Stimulated activated naive CD4-positive, alpha-beta T cell treated with Interleukin-2 at 50 U/mL for 16 hours (primary cell): ENCODE results near the gene DCUN1D2.
"Not testable (repeated sequence)": the region's sequence is repeated elsewhere in the genome, so short reads cannot be mapped to it uniquely, and the experiment has no call there.

Experiments used
- DNase-seq: peaks from one replicate; lab custom pipeline; 2025; lab: John Stamatoyannopoulos, UW

DCUN1D2 gene

DNA sequence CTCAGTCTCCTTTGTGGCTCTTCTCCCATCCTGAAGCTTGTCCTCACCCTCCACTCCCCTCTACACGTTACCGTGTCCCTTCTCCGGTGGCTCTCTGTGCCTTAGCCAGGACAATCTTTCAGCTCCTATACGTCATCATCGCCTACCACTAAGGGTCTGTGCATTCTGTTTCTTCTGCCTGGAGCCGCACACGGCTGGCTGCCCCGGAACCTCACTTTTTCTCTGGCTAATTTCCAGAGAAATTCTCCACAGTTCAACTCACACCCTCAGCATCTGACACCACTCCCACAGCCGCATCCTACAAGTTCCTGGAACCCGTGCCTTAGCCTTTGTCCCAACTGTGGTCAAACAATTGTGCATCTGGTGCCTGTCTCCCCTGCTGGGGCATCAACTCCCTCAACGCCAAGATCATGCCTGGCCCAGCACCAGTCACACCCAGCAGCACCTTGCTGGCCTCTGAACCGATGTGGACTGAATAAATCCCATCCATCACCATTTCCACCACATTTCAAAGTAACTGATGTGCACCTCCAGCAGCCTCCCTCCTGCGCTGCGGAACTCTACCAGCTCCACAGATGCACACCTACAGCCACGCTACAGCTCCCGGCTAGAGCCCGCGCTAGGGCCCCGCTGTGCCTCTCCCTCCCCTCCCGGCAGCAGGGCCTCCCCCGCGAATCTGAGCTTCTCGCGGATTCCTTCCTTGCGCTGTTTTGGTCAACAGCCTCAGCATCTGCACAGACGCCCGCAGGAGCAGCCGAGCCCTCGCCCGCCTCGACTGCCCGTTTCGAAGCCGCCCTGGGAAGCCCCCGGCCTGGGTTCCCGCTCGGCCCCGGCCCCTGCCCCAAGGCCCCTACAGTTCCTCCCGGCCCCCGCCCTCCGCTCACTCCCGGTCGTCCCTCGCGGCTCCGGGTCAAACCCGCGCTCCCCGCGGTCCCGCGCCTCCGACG lies 689 bp downstream of the DCUN1D2 start:
- peak; percentile 26 for DNase-seq

DNA sequence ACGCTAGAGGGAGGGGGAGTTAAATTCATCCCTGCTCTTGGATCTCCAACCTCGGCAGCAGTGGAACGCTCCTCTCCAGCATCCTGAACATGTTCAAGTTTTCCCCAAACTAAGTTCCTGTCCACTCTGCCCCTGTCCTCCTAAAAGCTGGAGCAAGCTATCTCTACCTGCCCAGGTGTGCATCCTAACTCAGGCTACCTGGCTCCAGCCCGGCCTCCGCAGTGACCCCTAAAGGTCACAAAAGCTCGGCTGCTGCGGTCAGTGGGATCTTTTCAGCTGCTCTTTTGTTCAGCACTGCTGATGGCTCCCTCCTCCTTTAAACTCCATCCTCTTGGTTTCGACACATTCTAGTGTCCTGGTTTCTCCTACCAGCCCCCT lies 1.4 kb downstream of the DCUN1D2 start:
- DNase-seq = no peak

DNA sequence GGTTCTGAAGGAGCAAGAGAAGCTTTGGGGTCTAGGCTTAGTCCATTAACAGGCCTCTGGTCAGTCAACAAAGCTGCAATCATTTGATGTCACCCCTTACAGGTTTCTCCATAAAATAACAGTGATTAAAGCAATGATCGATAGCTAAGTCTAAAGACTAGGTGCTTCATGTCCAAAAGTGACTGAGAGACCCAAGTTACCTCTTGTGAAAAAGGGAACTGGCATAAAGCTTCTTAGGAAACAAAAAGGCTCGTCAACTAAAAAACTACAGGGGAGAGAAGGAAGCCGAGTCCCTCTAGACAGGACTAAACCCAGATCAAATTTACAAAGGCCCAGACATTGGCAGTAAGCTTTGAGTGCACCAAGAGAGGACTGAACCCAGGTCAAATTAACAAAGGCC lies 2.2 kb downstream of the DCUN1D2 start:
- DNase-seq = no peak

DNA sequence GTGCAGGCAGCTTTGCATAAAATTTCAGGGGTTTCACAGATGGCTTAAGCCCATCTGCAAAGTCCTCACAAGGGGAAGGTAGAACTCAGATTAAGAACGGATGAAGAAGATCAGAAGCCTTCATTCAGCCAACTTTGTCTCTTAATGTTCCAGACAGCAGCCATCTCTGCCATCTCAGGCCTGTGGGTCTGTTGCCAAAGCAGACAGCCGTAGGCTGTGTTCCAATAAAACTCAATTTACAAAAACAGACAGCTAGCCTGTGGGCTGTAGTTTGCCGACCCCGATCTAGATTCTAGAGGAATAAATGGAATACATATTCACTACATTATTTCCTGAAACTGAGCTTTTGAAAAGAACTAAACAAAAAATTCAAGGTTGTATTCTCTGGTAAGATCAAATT lies 3.8 kb downstream of the DCUN1D2 start:
- no peak for DNase-seq

DNA sequence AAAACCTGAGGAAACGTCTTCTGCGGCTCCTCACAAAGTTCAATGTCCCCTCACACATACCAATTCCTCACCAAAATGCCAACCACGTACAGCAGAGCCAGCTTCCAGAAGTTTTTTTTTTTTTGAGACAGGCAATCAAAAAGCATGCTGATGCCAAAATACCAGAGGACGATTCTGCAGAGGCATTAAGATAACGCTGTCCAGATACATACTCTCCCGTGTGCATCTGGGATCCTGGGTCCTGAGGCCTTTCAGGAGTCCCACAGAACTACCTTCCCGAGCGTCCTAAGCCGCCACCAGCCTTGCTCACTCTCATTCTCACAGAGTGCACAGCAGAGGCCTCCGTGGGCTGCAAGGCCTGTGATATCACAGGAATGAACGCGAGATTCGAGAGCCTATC lies 5.0 kb downstream of the DCUN1D2 start:
- no peak for DNase-seq

DNA sequence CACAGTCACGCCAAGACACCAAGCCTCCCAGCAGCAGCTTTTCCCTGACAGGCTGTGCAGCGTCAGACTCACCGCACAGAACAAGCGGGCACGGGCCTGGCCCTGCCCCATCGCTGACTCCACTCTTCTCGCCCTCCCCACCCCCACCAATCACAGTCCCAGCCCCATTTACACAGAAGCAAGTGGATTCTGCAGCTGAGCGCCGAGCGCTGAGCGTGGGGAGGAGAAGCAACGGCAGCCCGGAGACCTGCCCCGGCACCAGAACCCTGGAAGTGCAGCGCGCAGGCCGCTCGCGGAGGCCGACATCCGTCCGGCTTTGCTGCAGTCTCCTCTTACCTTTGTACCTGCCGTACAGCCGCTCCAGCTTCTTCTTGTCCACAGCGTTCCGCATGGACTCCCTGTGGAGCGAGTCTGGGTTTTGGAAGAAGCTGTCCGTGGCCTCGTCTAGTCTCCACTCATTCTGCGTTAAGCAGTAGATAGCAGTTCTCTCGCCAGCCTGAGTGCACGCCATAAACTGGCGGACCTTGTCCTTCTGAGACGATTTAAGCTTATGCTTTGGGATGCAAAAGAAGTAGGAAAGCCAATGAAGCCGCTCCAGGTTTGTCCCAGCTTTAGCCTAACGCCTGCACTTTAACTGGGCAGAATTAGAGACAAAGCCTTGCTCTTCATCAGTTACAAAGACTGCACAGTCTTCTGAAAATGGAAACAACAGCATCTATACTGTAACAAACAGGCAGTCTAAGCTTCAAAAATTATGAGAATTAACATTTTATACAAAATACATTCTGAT lies 6.8 kb downstream of the DCUN1D2 start:
- no peak for DNase-seq

DNA sequence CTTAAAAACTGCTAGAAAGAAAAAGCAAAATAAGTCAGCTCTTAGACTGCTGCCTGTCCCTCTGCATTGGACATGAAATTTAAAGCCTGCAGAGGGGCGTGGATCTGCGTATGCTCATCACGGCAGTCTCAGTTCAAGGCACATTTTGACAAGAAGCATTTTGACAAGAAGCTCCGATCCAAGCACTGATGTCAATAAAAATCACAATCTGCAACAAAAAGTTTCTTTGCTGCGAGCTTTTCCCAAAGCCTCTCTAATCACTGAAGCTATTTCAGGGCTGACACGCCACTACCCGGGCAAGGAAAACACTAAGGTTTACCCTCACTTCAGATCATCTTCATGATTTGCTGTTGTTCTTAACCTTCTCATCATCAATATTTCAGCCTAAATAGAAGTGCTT lies 7.4 kb downstream of the DCUN1D2 start:
- DNase-seq = no peak

DNA sequence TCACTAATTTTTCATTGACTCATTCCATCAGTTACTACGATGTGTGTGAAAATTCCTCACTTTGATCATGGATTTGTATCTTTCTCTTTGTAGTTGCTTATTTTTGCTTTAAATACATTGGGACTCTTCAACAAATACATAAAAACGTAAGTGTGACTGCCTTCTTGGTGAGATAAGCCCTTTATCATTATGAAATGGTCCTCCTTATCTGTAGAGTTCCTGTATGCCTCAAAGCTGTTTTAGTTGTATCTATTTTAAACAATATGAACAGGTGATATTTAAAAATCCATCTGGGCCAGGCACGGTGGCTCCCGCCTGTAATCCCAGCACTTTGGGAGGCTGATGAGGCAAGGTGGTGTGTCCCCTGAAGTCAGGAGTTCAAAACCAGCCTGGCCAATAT lies 11.3 kb downstream of the DCUN1D2 start:
- no peak for DNase-seq

DNA sequence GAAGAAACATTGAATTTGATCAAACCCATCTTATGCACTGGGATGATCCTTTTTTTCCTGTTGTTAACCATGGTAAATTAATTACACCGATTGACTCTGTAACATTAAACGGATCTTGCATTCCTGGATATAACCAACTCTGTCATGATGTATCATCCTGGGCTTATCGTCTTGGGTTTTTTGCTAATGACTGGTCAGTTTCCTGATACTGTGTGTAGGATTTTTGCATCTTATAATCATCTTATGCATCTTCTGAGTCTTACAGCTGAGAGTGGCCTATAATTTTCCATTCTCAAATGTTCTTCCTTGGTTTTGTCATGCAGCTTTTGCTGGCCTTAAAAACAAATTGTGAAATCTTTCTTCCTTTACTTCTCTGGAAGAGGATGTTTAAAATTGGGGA lies 12.8 kb downstream of the DCUN1D2 start:
- no peak for DNase-seq

DNA sequence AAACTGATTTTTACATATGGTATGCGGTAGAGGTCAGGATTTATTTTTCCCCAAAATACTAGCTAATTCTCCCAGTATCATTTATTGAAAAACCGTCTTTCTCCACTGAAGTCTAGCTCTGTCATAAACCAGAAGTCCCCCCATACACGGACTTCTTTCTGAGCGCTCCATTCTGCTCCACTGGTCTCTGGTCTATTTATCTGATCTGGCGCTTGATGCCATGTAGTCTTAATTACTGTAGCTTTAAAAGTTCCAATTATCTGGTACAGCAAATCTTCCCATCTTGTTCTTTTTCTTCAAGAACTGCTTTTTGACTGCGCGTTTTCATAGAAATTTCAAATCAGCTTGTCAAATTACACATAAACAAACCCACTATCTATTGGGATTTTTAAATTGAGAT lies 13.7 kb downstream of the DCUN1D2 start:
- DNase-seq = no peak

DNA sequence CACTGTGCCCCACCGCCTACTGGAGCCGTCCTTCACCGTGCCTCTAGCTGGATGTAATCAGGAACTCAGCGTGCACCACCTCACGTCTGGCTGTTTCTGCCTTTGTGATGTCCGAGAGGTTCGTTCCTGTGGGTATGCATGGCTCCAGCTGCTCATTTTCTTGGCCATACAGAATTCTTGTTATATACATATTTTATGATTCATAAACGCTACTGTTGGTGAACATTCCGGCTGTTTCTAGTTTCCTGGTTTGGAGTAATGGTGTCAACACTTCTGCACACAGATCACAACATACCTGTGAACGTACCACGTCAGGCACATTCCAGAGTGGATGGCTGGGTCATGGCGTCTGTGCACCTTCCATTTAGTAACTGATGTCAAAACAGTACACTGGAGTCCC lies 14.6 kb downstream of the DCUN1D2 start:
- DNase-seq = no peak

DNA sequence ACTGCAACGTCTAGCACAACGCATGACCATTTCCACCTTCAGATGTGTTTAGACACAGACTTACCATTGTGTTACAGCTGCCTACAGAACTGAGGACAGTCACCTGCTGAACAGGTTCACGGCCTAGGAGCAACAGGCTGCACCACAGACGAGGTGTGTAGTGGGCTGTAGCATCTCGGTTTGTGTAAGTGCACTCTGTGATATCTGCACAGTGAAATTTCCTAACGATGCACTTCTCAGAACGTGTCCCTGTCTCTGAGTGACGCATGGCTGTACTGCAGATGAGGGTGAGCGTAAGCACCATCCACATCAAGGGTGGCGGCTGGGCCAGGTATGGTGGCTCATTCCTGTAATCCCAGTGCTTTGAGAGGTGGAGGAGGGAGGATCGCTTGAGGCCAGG lies 15.2 kb downstream of the DCUN1D2 start:
- no peak for DNase-seq

DNA sequence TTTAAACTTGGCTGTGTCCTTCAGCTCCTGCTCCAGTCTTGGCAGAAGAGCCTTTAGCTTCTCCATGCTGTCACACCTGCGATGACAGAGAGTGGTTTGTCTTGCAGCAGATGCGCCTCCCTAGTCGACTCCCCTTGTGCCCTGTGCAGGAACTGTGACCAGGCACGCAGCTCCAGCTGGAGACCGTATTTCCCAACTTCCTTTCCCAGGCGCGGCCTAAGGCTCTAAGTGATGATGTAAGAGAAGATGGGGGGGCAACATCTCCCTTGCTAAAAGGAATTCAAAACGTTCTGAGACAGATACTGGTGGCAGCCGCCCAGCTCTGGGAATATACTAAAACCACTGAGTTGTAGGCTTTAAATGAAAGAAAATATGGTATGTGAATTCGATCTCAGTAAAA lies 16.3 kb downstream of the DCUN1D2 start:
- DNase-seq = no peak

DNA sequence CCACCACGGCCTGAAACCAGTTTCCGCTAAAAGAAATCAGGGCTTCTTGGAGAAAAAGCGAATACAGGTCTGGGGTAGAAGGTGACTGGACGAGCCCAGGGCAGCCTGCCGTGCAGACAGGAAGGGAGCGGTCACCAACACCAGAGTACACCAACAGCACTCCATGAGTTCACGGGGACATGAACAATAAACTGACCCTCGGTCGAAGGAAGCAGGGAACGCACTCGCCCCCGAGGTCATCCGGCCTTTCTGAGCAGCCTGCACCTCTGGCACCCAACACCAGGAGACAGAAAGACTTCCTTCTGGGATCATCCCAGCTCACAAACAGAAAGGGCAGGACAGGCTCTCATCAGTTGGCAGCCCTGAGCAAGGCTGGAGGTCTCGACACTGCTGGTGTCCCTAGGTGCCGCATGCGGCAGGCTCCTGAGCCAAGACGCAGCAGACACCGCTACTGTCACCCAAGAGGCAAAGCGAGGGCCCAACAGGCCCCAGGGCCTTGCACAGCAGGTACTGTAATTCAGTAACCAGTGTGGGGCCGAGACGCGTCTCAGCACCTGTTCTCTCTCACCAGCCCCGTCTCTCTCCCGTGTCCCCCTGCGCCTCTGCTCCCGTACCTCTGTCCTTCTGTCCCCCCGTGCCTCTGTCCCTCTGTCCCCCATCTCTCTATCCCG lies 18.0 kb downstream of the DCUN1D2 start:
- DNase-seq = no peak

DNA sequence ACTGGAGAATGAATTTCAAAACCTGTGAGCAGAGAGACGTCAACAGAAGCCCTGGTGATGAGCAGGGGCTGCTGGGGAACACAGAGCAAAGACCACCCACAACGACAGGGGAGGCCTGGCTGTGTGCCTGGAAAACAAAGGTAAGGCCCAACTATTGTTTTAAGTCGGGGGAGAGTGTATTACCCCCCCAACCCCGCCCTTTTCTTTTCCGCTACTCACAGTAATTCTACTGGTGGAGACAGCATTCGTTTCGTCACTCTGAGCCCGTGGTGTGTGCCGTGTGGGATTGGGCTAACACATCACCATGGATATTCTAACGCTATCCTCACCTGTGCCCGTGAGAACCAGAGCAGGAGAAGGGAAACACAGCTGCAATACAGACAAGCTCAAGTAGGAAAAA lies 18.7 kb downstream of the DCUN1D2 start:
- DNase-seq = no peak

DNA sequence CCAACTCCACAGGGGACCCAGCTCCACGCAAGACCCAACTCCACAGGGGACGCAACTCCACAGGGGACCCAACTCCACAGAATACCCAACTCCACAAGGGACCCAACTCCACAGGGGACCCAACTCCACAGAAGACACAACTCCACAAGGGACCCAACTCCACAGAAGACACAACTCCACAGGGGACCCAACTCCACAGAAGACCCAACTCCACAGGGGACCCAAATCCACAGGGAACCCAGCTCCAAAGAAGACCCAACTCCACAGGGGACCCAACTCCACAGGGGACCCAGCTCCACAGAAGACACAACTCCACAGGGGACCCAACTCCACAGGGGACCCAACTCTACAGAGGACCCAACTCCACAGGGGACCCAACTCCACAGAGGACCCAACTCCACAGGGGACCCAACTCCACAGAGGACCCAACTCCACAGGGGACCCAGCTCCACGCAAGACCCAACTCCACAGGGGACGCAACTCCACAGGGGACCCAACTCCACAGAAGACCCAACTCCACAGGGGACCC lies 19.8 kb downstream of the DCUN1D2 start:
- not testable (repeated sequence) for DNase-seq

DNA sequence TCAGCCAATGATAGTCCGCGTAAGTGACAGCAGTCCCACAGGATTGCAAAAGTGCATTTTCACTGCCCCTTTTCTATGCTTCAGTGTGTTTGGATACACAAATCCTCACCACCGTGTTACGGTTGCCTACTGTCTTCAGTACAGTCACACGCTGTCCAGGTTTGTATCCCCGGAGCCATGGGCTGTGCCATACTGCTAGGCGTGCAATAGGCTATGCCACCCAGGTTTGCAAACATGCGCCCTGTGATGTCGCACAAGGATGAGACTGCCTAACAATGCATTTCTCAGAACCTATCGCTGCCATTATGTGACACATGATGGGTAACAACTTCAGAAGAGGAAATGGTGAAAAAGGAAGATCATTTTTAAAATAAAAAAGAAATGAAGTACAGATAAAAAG lies 20.4 kb downstream of the DCUN1D2 start:
- no peak for DNase-seq

DNA sequence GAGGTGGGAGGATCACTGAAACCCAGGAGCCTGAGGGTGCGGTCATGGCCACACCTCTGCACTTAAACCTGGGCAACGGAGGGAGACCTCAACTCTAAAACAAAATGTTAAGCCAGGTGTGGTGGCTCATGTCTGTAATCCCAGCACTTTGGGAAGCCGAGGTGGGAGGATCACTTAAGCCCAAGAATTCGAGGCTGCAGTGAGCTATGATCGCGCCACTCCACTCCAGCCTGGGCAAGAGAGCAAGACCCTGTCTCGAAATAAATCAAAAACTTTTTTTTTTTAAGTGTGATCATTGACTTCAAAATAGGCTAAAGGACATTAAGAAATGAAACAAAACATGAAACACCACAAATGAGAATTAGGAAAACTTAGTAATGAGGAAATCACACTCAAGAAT lies 20.9 kb downstream of the DCUN1D2 start:
- no peak for DNase-seq

DNA sequence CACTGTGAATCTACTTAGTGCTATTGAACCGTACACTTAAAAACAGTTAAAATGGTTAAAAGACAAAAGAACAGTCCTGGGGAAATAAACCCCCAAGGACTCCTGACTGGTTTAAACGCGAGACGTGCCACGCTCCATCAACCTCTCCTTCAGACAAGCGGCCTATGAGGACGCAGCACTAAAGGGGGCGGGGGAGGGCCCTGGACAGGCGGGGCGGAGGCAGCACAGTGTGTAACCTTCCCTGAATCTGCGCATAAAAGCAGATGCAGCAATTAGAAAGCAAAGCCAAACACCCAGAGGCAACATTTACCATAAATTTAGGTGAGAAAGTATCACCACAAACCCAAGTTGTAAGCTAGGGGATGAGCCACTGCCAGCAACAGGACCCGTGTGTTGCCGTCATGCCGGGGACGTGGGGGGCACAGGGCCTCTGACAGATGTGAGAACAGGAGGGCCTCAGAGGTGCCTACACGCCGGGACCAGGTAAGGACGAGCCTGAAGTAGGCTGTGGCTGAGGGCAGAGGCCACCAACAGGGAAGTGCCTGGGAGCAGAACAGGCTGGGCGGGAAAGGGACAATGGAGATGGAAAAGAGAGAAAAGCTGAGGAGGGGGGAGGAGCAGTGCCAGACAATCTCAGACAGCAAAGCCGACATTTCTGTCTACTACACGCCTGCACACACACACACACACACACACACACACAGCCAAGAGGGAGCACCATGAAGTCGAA lies 21.9 kb downstream of the DCUN1D2 start:
- DNase-seq = no peak

DNA sequence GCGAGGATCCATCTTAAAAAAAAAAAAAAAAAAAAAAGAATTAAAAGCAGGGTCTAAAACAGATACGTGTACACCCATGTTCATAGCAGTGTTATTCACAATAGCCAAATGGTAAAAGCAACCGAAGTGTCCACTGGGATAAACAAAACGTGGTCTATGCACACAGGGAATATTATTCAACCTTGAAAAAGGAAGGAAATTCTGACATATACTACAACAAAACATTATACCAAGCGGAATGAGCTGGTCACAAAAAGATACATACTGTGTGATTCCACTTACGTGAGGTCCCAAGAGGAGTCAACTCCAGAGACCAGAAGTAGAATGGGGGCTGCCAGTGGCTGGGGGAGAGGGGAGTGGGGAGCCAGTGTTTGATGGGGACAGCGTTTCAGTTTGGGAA lies 22.5 kb downstream of the DCUN1D2 start:
- no peak for DNase-seq

DNA sequence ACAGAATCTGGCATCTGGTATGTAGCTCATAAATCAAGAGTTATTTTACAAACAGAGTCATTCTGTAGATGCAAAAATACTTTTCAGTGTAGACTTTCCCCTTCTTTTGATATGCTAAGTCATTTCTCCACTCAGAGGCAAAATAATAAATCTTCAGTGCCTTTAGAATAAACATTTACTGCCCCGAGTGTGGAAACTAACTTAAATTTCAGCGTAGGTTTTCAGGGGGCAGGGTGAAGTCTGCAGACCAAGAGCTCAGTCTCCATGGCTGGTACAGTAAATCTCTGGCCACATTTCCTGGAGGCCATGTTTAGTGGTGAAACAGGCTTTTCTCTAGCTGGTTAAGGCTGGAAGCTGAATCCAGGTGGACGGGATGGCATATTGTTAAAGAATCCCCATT lies 24.1 kb downstream of the DCUN1D2 start:
- no peak for DNase-seq

DNA sequence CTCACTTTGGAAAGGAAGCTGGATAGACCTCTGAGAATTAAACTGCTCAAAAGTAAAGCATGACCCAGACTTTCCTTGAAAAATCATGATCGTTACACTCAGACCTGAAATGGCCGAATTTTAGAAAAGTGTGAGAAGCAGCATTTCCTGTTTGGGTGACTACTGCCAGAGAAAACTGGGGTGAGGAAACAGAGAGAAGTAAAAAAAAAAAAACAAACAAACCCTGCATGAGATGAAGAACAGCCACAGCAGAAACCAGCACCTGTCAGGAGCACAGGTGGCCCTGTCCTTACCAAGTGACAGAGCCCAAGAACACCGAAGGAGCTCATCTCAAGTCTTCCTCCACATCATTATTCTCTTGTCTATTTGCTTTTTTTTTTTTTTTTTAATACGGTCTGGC lies 25.2 kb downstream of the DCUN1D2 start:
- no peak for DNase-seq
